Right lobe of liver (tissue), 6 donors: ENCODE results near the gene USB1. TPM values are rescaled to one million over a fixed set of nuclear protein-coding genes. Genes with fewer than 3 reads are reported as not detected.
A peak's percentile ranks its signal among the peaks of the same experiment; 100 is the strongest.

Experiments used
- ATAC-seq, 4 donors: fragments of 200-7000 bp; cut with Tn5 transposase; one replicate each; pipeline ENCODE4 v1.9.1; 2020; ENCODE audit warnings: mild to moderate bottlenecking in 4 of 4, moderate library complexity in 4 of 4
- DNase-seq, 3 donors: peaks; one replicate each; pipeline ENCODE4 v3.0.0-alpha.2; 2020
- H3K27ac ChIP-seq, 3 donors: fragments of 200-600 bp; one replicate each; pipeline ENCODE4 v1.8.0; 2022
- H3K27me3 ChIP-seq, 2 donors: fragments of 200-600 bp; one replicate each; pipeline ENCODE4 v1.8.0; 2022
- H3K36me3 ChIP-seq, 4 donors: fragments of 200-600 bp; sonication (generic) in 1 of 4; one replicate each; pipeline versions ENCODE4 v1.5.1 to v1.8.0; 2017 to 2022; ENCODE audit warnings: control low read depth in 1 of 4
- H3K4me1 ChIP-seq, 4 donors: fragments of 200-600 bp; sonication (generic) in 1 of 4; one replicate each; pipeline versions ENCODE4 v1.5.1 to v1.8.0; 2017 to 2022; ENCODE audit warnings: control low read depth in 1 of 4
- H3K4me3 ChIP-seq, 3 donors: fragments of 200-600 bp; one replicate each; pipeline ENCODE4 v1.8.0; 2022
- H3K9me3 ChIP-seq, 4 donors: fragments of 200-600 bp; sonication (generic) in 1 of 4; one replicate each; pipeline versions ENCODE4 v1.5.1 to v1.8.0; 2017 to 2022; ENCODE audit warnings: control low read depth in 1 of 4
- POLR2A ChIP-seq: fragments of 450-650 bp; IDR thresholded peaks from one replicate; pipeline ENCODE4 v1.6.1; 2017; ENCODE audit warnings: antibody characterized with exemption, mild to moderate bottlenecking
- WGBS: methylation state at CpG from one replicate; pipeline ENCODE4 v1.1.6; 2018; ENCODE audit warnings: low coverage, low lambda C conversion rate; ENCODE audit not compliant: insufficient coverage; ENCODE audit errors: missing lambda C conversion rate; 5-methylcytosine and 5-hydroxymethylcytosine counted together
- intact Hi-C, 2 donors: fragments of 100-400 bp; cut with DNase I; formaldehyde crosslinking; loops; one replicate each; pipeline versions ENCODE4 v1.11.2 to v1.14.1; 2022
- total RNA-seq, 6 experiments: library from RNA; depleted of rRNA in 2 of 6; stranded (reverse); fragments of >200 nt in 2 of 6; fragmentation: NEBNext Ultra II Directional in 3 of 6; extraction: Animal tissue kit (Norgen Biotek cat#: 25700) in 3 of 6; gene quantifications; one replicate each; pipeline versions ENCODE4 v1.1.0 to v1.2.4, GENCODE V29; 2016 to 2023
- TF ChIP-seq, protein P1 (sequence below), 4 donors: fragments of 200-600 bp in 3 of 4; fragments of 450-650 bp in 1 of 4; IDR thresholded peaks; one replicate each; pipeline versions ENCODE4 v1.5.1 to v1.8.0; 2016 to 2022; ENCODE audit warnings: antibody characterized with exemption in 4 of 4, mild to moderate bottlenecking in 2 of 4
- donor health status: DM: no; HTN: yes; CAD: no.
- donor health status: DM: no; HTN: no; CAD: no.
- donor health status: DM: no; HTN: no; CAD: no.
- donor health status: DM: no; HTN: yes; CAD: no.
- donor health status: DM: no; HTN: yes; CAD: no.

USB1 gene
- total RNA-seq, 6 experiments from 2014 or later = 20.6 to 63.3 (median 25.9) TPM

DNA sequence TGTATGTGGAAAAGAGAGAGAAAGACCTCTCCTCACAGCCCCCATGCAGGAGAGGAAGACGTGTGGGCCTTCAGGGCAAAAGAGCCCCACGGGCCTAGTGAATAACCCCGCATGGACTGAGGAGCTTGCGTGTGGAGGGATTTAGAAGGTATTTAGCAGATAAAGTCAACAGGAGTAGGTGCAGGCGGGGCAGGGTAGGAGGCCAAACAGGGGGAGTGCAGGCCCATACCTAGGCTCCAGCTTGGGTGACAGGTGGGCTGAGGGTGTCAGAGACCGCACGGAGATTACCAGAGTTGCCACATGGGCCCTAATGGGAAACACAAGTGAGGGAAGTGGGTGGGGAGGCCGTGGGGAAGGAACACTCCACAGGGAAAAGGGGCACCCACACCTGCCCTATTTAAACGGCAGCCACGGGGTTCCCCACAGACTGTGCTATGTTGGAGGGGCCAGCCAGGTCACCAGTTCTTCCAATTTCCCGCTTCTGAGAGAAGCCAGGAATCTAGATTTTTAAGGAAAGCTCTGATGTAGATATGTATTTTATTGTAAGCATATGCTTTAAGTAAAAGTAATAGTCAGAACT lies 22.1 kb upstream of the USB1 start:
- no peak for TF ChIP-seq POLR2A
- TF ChIP-seq, protein P1, sequence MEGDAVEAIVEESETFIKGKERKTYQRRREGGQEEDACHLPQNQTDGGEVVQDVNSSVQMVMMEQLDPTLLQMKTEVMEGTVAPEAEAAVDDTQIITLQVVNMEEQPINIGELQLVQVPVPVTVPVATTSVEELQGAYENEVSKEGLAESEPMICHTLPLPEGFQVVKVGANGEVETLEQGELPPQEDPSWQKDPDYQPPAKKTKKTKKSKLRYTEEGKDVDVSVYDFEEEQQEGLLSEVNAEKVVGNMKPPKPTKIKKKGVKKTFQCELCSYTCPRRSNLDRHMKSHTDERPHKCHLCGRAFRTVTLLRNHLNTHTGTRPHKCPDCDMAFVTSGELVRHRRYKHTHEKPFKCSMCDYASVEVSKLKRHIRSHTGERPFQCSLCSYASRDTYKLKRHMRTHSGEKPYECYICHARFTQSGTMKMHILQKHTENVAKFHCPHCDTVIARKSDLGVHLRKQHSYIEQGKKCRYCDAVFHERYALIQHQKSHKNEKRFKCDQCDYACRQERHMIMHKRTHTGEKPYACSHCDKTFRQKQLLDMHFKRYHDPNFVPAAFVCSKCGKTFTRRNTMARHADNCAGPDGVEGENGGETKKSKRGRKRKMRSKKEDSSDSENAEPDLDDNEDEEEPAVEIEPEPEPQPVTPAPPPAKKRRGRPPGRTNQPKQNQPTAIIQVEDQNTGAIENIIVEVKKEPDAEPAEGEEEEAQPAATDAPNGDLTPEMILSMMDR (IDR thresholded peaks at IDR 0.05) = no peak
- intact Hi-C loops = no loop called here
- DNase-seq (peak in 1 of 3 donors; percentile 22), ATAC-seq (no peak)
- Histone ChIP-seq H3K36me3 (no peaks in the 10 kb centered on the region), H3K4me1 (no peaks in the 10 kb centered on the region), H3K27ac (no peak overlapping the region), H3K27me3 (no peaks in the 10 kb centered on the region), H3K9me3 (no peaks in the 10 kb centered on the region), H3K4me3 (no peak overlapping the region)
- WGBS = 78% methylated on average over 10 of the region's 11 CpGs

DNA sequence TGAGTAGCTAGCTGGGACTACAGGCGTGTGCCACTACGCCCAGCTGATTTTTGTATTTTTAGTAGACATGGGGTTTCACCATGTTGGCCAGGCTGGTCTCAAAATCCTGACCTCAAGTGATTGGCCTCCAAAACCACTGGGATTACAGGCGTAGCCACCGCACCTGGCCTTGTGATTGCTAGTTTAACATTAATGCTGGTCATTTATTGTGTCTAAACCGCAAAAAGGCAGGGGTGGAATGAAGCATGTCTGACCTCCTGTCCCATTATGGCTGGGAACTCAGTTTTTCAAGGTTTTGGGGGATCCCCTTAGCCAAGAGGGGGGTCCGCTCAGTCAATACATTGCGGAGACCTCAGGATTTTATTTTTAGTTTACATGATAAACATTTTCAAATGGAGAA lies 19.6 kb upstream of the USB1 start:
- ATAC-seq (no peak), DNase-seq (no peak)
- Histone ChIP-seq H3K27me3 (peaks cover 0 to 6% of the 10 kb centered on the region in 2 donors), H3K4me1 (peaks cover 0 to 6% (median 0%) of the 10 kb centered on the region in 4 donors), H3K4me3 (no peak overlapping the region), H3K36me3 (no peaks in the 10 kb centered on the region), H3K27ac (no peak overlapping the region), H3K9me3 (no peaks in the 10 kb centered on the region)
- TF ChIP-seq POLR2A = no peak
- TF ChIP-seq, protein P1 (IDR thresholded peaks at IDR 0.05) = no peak
- intact Hi-C loops = no loop called here
- 90% methylated on average over 2 of the region's 7 CpGs for WGBS

DNA sequence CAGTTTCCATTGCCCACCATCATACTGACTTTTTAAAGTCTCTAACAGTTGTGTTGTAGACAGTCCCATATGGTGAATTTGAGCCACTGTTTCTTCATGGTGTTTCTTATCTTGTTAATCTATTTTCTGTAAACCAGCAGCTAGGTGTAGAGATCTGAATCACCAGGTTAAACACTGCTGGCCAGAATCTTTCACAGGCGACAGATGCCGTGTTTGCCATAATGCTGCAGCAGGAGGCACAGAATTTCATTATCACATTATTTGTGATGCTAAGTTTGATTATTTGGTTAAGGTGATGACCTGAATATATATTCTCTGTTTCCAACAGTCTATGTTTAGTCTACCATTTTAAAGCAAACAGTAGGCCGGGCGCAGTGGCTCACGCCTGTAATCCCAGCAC lies 18.8 kb upstream of the USB1 start:
- no peak for TF ChIP-seq POLR2A
- TF ChIP-seq, protein P1 (IDR thresholded peaks at IDR 0.05) = no peak
- Histone ChIP-seq H3K9me3 (no peaks in the 10 kb centered on the region), H3K4me1 (peaks cover 0 to 6% (median 0%) of the 10 kb centered on the region in 4 donors), H3K4me3 (no peak overlapping the region), H3K36me3 (no peaks in the 10 kb centered on the region), H3K27ac (no peak overlapping the region), H3K27me3 (peaks cover 0 to 6% of the 10 kb centered on the region in 2 donors)
- WGBS = 74% methylated on average over 5 of the region's 5 CpGs
- DNase-seq = no peak
- intact Hi-C loops = no loop called here
- ATAC-seq = no peak

DNA sequence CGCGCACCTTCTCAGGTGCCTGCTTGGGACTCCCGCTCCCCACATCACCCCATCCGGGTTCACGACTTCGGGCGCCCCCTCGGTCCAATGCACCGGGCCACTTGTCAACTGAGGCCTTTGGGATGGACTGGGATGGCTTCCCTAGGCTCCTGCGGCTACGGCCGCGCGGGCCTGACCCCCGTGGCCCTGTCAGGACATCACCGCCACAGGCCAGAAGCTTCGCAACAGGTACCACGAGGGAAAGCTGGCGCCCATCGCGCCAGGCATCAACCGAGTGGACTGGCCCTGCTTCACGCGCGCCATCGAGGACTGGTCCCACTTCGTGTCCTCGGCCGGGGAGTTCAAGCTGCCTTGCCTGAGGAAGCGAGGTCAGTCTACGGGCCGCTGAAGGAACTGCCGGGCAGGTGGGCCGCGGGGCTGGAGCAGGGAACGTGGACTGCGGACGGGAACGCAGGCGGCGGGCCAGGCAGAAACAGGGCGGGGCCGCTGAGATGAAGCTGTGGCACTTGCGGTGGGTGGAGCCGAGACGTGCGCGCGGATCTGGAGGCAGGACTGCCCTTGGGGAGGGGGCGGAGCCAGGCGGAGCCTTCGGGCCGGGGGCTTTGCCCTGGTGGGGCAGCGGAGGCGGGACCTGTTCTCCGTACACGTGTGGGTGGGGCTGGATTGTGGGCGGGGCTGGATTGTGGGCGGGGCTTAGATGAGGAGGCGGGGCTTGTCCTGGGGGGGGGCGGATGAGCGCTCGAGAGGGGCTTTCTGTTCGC lies 16.6 kb upstream of the USB1 start:
- peaks cover 0 to 6% of the 10 kb centered on the region in 2 donors for H3K27me3 ChIP-seq
- no peaks in the 10 kb centered on the region for H3K36me3 ChIP-seq
- H3K4me1 ChIP-seq = peaks cover 0 to 6% (median 0%) of the 10 kb centered on the region in 4 donors
- H3K4me3 ChIP-seq = peak overlapping the region; percentile 25 to 43 (median 29)
- H3K27ac ChIP-seq = no peak overlapping the region
- DNase-seq = peak; percentile 78 to 84 (median 81)
- no peak for TF ChIP-seq POLR2A
- TF ChIP-seq, protein P1 (IDR thresholded peaks at IDR 0.05) = no peak
- WGBS = 7% methylated on average over 27 of the region's 64 CpGs
- no peaks in the 10 kb centered on the region for H3K9me3 ChIP-seq
- ATAC-seq = peak; percentile 91 to 93 (median 92)
- intact Hi-C loops = no loop called here
